PC-3 (cell line): ENCODE data around the gene KCNJ12. TPM values are rescaled to one million over a fixed set of nuclear protein-coding genes. Genes with fewer than 3 reads are reported as not detected.

Experiments
- ATAC-seq: fragments of 200-7000 bp; cut with Tn5 transposase; 2 replicates; pipeline ENCODE4 v1.9.1; 2020; ENCODE audit warnings: mild to moderate bottlenecking, moderate library complexity
- BruUV-seq: library from RNA; stranded (reverse); fragments of 400-500 nt; replicated peaks from 2 replicates; lab custom pipeline; 2021; lab: Mats Ljungman, UMichigan
- CTCF ChIA-PET: fragments of 300-600 bp; sonication (Branson Sonifier 250); formaldehyde crosslinking; loops from one replicate; lab custom pipeline; 2022; ENCODE audit warnings: antibody characterized with exemption; lab: Charles Lee
- POLR2A ChIA-PET: fragments of 300-600 bp; sonication (Branson Sonifier 250); formaldehyde crosslinking; loops from one replicate; lab custom pipeline; 2022; ENCODE audit warnings: antibody characterized with exemption; ENCODE audit not compliant: unreplicated experiment; lab: Charles Lee
- DNase-seq: peaks from one replicate; pipeline ENCODE4 v3.0.0-alpha.2; 2015
- H2AFZ ChIP-seq: fragments of 300-600 bp; sonication (generic); 2 replicates; pipeline ENCODE4 v1.6.0; 2016; ENCODE audit warnings: antibody characterized with exemption, low read length
- H3F3A ChIP-seq: fragments of 300-600 bp; sonication (generic); one replicate; pipeline ENCODE4 v1.6.0; 2017; ENCODE audit warnings: antibody characterized with exemption, low read length, control low read depth, mild to moderate bottlenecking; ENCODE audit not compliant: unreplicated experiment
- H3K27ac ChIP-seq: fragments of 300-600 bp; sonication (generic); 2 replicates; pipeline ENCODE4 v1.5.1; 2016; ENCODE audit warnings: mild to moderate bottlenecking, low read length
- H3K27me3 ChIP-seq: fragments of 300-600 bp; sonication (generic); 2 replicates; pipeline ENCODE4 v1.6.1; 2016; ENCODE audit warnings: low read length, mixed read lengths
- H3K36me3 ChIP-seq: fragments of 300-600 bp; sonication (generic); 2 replicates; pipeline ENCODE4 v1.6.1; 2016; ENCODE audit warnings: low read depth, mixed run types, low read length, mixed read lengths
- H3K4me1 ChIP-seq: fragments of 300-600 bp; sonication (generic); 2 replicates; pipeline ENCODE4 v1.5.1; 2016; ENCODE audit warnings: low read length; ENCODE audit not compliant: insufficient read depth
- H3K4me2 ChIP-seq: fragments of 300-600 bp; sonication (generic); 2 replicates; pipeline ENCODE4 v1.6.0; 2016; ENCODE audit warnings: low read length
- H3K4me3 ChIP-seq: fragments of 300-600 bp; sonication (generic); 2 replicates; pipeline ENCODE4 v1.5.1; 2016; ENCODE audit warnings: mild to moderate bottlenecking, low read length, mixed read lengths
- H3K79me2 ChIP-seq: fragments of 300-600 bp; sonication (generic); 2 replicates; pipeline ENCODE4 v1.6.1; 2017; ENCODE audit warnings: low read length, mixed read lengths
- H3K9ac ChIP-seq: fragments of 300-600 bp; sonication (generic); 2 replicates; pipeline ENCODE4 v1.6.0; 2016; ENCODE audit warnings: mild to moderate bottlenecking, low read length
- H3K9me2 ChIP-seq: fragments of 300-600 bp; sonication (generic); replicated peaks from 2 replicates; pipeline ENCODE4 v1.6.1; 2016; ENCODE audit warnings: mixed run types, low read length, mixed read lengths
- H3K9me3 ChIP-seq: fragments of 300-600 bp; sonication (generic); 2 replicates; pipeline ENCODE4 v1.6.1; 2016; ENCODE audit warnings: low read length, mixed read lengths
- H4K20me1 ChIP-seq: fragments of 300-600 bp; sonication (generic); 2 replicates; pipeline ENCODE4 v1.6.1; 2016; ENCODE audit warnings: low read length, mixed read lengths
- EZH2 ChIP-seq: fragments of 300-600 bp; sonication (generic); IDR thresholded peaks from one replicate; pipeline ENCODE4 v1.6.1; 2017; ENCODE audit warnings: antibody characterized with exemption, mild to moderate bottlenecking, low read length; ENCODE audit not compliant: unreplicated experiment
- EZH2phosphoT487 ChIP-seq: fragments of 300-600 bp; sonication (generic); IDR thresholded peaks from 2 replicates; pipeline ENCODE4 v1.6.1; 2018; ENCODE audit warnings: mild to moderate bottlenecking, antibody characterized with exemption, low read length, borderline replicate concordance
- intact Hi-C: fragments of 100-400 bp; cut with micrococcal nuclease; formaldehyde crosslinking; loops from 2 replicates; pipeline ENCODE4 v1.9.0; 2023
- total RNA-seq: library from RNA; depleted of rRNA; stranded (reverse); fragments of >200 nt; gene quantifications from 2 replicates; pipeline ENCODE4 v1.2.3, GENCODE V29; 2014
- TF ChIP-seq, protein P1 (sequence below): fragments of 300-600 bp; sonication (generic); conservative IDR thresholded peaks from 2 replicates; pipeline ENCODE4 v1.5.1; 2017; ENCODE audit warnings: antibody characterized with exemption, low read depth, mild to moderate bottlenecking, low read length

KCNJ12 gene
- total RNA-seq, 1 experiment from 2014 or later, result 11.1 TPM

DNA sequence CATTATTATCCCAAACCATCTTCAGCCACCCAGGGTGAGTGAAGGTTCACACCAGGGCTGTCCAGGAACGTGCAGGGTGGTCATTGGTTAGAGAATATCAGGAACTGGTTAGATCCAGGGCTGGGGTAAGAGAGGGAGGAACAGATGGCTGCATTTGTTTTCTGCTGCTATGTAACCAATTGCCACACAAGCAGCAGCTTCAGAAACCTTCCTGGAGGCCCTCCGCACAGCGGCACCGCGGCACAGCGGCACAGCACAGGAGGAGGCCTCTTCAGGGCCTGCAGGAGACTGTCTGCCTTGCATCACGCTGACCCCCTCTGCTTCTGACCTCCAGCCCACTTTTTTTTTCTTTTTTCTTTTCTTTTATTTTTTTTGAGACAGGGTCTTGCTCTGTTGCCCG lies 86.1 kb downstream of the KCNJ12 start:
- ChIA-PET CTCF (no interaction called here), POLR2A (no interaction called here)

DNA sequence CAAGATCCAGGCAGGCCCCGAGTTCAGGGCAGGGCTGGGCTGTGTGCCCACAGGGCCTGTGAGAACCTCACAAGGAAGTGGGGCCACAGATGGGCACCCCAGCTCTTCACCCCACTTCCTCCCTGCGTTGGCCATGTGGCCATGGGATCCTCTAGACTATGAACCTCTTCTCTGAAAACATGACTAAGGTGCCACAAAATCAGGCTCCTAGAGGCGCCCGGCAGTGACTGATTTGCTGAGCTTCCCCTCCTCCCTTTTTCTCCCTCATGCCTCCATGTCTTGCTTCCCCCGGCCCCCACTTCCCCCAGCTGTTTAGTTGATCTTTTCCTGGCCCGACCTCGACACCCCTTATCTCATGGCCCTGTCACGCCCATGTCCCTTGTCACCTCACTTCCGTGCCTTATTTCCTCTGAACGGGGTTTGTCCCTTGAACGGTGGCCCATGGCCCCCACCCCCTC lies 87.1 kb downstream of the KCNJ12 start:
- no peak overlapping the region for H3K9ac ChIP-seq
- H3K9me2 ChIP-seq, result no peaks in the 10 kb centered on the region
- H3K36me3 ChIP-seq, result no peaks in the 10 kb centered on the region
- no peaks in the 10 kb centered on the region for H4K20me1 ChIP-seq
- no peak for DNase-seq
- no peak overlapping the region for H3K4me2 ChIP-seq
- H3K4me1 ChIP-seq, result no peaks in the 10 kb centered on the region
- no peak overlapping the region for H3K4me3 ChIP-seq
- no peak overlapping the region for H2AFZ ChIP-seq
- no peak for ATAC-seq
- H3F3A ChIP-seq, result no peaks in the 10 kb centered on the region
- ChIA-PET POLR2A (no interaction called here), CTCF (no interaction called here)
- H3K79me2 ChIP-seq, result no peaks in the 10 kb centered on the region
- intact Hi-C loops, result no loop called here
- TF ChIP-seq EZH2 (no peak), EZH2phosphoT487 (no peak)
- TF ChIP-seq, protein P1, sequence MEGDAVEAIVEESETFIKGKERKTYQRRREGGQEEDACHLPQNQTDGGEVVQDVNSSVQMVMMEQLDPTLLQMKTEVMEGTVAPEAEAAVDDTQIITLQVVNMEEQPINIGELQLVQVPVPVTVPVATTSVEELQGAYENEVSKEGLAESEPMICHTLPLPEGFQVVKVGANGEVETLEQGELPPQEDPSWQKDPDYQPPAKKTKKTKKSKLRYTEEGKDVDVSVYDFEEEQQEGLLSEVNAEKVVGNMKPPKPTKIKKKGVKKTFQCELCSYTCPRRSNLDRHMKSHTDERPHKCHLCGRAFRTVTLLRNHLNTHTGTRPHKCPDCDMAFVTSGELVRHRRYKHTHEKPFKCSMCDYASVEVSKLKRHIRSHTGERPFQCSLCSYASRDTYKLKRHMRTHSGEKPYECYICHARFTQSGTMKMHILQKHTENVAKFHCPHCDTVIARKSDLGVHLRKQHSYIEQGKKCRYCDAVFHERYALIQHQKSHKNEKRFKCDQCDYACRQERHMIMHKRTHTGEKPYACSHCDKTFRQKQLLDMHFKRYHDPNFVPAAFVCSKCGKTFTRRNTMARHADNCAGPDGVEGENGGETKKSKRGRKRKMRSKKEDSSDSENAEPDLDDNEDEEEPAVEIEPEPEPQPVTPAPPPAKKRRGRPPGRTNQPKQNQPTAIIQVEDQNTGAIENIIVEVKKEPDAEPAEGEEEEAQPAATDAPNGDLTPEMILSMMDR, result no peak
- H3K27me3 ChIP-seq, result peaks cover 41% of the 10 kb centered on the region
- no TSS peak for BruUV-seq
- H3K9me3 ChIP-seq, result no peaks in the 10 kb centered on the region
- H3K27ac ChIP-seq, result no peak overlapping the region

More for the DNA sequence above, 86.1 kb downstream of the KCNJ12 start:
- Histone ChIP-seq H3K9ac (no peak overlapping the region), H3K4me1 (peaks cover 6% of the 10 kb centered on the region), H3K36me3 (no peaks in the 10 kb centered on the region), H4K20me1 (no peaks in the 10 kb centered on the region), H3K4me3 (no peak overlapping the region), H3K27me3 (peaks cover 31% of the 10 kb centered on the region), H3K9me2 (no peaks in the 10 kb centered on the region), H3K9me3 (no peaks in the 10 kb centered on the region), H3F3A (no peaks in the 10 kb centered on the region), H3K4me2 (no peak overlapping the region), H2AFZ (no peak overlapping the region), H3K79me2 (no peaks in the 10 kb centered on the region), H3K27ac (no peak overlapping the region)
- BruUV-seq, result no TSS peak
- ATAC-seq (no peak), DNase-seq (no peak)
- intact Hi-C loops, result no loop called here
- TF ChIP-seq, protein P1, result no peak
- TF ChIP-seq EZH2 (no peak), EZH2phosphoT487 (no peak)

DNA sequence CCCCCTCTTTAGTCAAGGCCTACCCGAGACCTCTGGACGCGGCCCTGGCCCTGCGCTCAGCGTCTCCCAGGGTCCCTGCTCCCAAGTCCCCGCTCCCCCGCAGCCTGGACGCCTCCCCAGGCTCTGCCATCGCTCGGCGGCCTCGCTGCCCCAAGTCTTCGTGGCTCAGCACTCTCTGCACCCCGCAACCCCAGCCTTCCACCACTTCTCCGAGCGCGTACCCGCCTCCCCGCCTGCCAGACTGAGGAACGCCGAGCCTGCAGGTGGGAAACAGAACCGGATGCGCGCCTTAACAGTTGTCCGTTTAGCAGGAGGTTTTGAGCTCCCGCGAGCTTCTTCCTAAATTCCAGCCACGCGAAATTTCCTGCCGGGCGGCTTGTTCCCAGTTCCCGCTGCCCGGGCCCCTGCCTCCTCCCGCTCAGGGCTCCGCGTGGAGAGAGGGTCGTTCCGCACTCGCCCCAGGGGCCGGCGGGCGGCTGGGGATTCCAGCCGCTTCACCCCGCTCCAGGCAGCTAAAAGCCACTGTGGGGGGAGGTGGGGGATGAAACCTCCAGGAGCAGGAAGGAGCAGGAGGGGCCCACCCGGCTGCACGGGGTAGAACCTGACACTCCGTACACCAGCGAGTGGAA lies 87.7 kb downstream of the KCNJ12 start:
- H3K4me3 ChIP-seq, result no peak overlapping the region
- no peak for ATAC-seq
- intact Hi-C loops, result no loop called here

More for the DNA sequence above, 87.7 kb downstream of the KCNJ12 start:
- H4K20me1 ChIP-seq, result no peaks in the 10 kb centered on the region
- no peak overlapping the region for H2AFZ ChIP-seq
- H3K4me2 ChIP-seq, result no peak overlapping the region
- H3K27ac ChIP-seq, result no peak overlapping the region
- no peak overlapping the region for H3K9ac ChIP-seq
- no peaks in the 10 kb centered on the region for H3F3A ChIP-seq
- peaks cover 41% of the 10 kb centered on the region for H3K27me3 ChIP-seq
- no peak for TF ChIP-seq EZH2phosphoT487
- TF ChIP-seq, protein P1, result no peak
- no peak for TF ChIP-seq EZH2
- no TSS peak for BruUV-seq
- H3K79me2 ChIP-seq, result no peaks in the 10 kb centered on the region
- ChIA-PET POLR2A (no interaction called here), CTCF (no interaction called here)
- DNase-seq, result no peak
- H3K4me1 ChIP-seq, result no peaks in the 10 kb centered on the region
- no peaks in the 10 kb centered on the region for H3K36me3 ChIP-seq
- H3K9me3 ChIP-seq, result no peaks in the 10 kb centered on the region
- H3K9me2 ChIP-seq, result no peaks in the 10 kb centered on the region
